Measurements from ENCODE around the gene ANKRD42.
"Not testable (repeated sequence)": the region's sequence is repeated elsewhere in the genome, so short reads cannot be mapped to it uniquely, and the experiment has no call there.

The ANKRD42 gene

GRCh38 chr11:83249972-83250593 is 56.6 kb downstream of the ANKRD42 start:
- DNase-seq = peak; percentile 29

GRCh38 chr11:83252266-83252665 is 58.8 kb downstream of the ANKRD42 start:
- no peak for DNase-seq

- no peak for DNase-seq
Observed at GRCh38 chr11:83252941-83253340, 59.4 kb downstream of the ANKRD42 start.

- no peak for DNase-seq
Observed at GRCh38 chr11:83255366-83255765, 61.9 kb downstream of the ANKRD42 start.

GRCh38 chr11:83256602-83257340 is 63.3 kb downstream of the ANKRD42 start:
- DNase-seq = no peak

- no peak for DNase-seq
Observed at GRCh38 chr11:83257761-83258168, 64.3 kb downstream of the ANKRD42 start.

- no peak for DNase-seq
Observed at GRCh38 chr11:83259559-83259958, 66.0 kb downstream of the ANKRD42 start.

GRCh38 chr11:83265331-83265730 is 71.8 kb downstream of the ANKRD42 start:
- no peak for DNase-seq

- DNase-seq = not testable (repeated sequence)
Observed at GRCh38 chr11:83269080-83269479, 75.6 kb downstream of the ANKRD42 start.

GRCh38 chr11:83271734-83272133 is 78.2 kb downstream of the ANKRD42 start:
- not testable (repeated sequence) for DNase-seq

- no peak for DNase-seq
Observed at GRCh38 chr11:83272627-83273026, 79.1 kb downstream of the ANKRD42 start.

GRCh38 chr11:83275888-83276641 is 82.6 kb downstream of the ANKRD42 start:
- DNase-seq = no peak

GRCh38 chr11:83278351-83278750 is 84.8 kb downstream of the ANKRD42 start:
- no peak for DNase-seq

- no peak for DNase-seq
Observed at GRCh38 chr11:83280256-83280655, 86.7 kb downstream of the ANKRD42 start.

GRCh38 chr11:83282084-83282716 is 88.7 kb downstream of the ANKRD42 start:
- no peak for DNase-seq

- DNase-seq = no peak
Observed at GRCh38 chr11:83284501-83285150, 91.1 kb downstream of the ANKRD42 start.

- DNase-seq = no peak
Observed at GRCh38 chr11:83285151-83285770, 91.7 kb downstream of the ANKRD42 start.

GRCh38 chr11:83285771-83286528 is 92.4 kb downstream of the ANKRD42 start, which contains the start of gene CCDC90B:
CCDC90B (minus strand) TSS chr11:83286367; CDS start chr11:83285972, 395 bp downstream.
- peak; percentile 98 for DNase-seq

- DNase-seq = no peak
Observed at GRCh38 chr11:83287631-83288030, 94.1 kb downstream of the ANKRD42 start.

GRCh38 chr11:83292709-83293456 is 99.4 kb downstream of the ANKRD42 start:
- DNase-seq = peak; percentile 26

GRCh38 chr11:83293457-83293774 is 99.9 kb downstream of the ANKRD42 start:
- no peak for DNase-seq
